Measurements from ENCODE around the gene CYTIP.

CYTIP gene

GRCh38 chr2:157438863-157439823 is 4.7 kb downstream of the CYTIP start:
- no peaks in the 10 kb centered on the region for H3K9me3 ChIP-seq (ENCODE audit: severe bottlenecking)
- no peak for TF ChIP-seq CTCF (IDR thresholded peaks at IDR 0.05; ENCODE audit: low read depth, low read length)
- DNase-seq = no peak
- H3K4me3 ChIP-seq (ENCODE audit: low read depth, low read length) = no peak overlapping the region
- H3K27ac ChIP-seq = no peak overlapping the region
- no peaks in the 10 kb centered on the region for H3K36me3 ChIP-seq
- H3K27me3 ChIP-seq (ENCODE audit: insufficient read depth, low read depth, severe bottlenecking) = no peaks in the 10 kb centered on the region

GRCh38 chr2:157433394-157433793 is 10.5 kb downstream of the CYTIP start:
- no peaks in the 10 kb centered on the region for H3K27me3 ChIP-seq (ENCODE audit: insufficient read depth, low read depth, severe bottlenecking)
- DNase-seq = no peak
- no peak overlapping the region for H3K27ac ChIP-seq
- no peaks in the 10 kb centered on the region for H3K9me3 ChIP-seq (ENCODE audit: severe bottlenecking)
- no peak for TF ChIP-seq CTCF (IDR thresholded peaks at IDR 0.05; ENCODE audit: low read depth, low read length)
- no peaks in the 10 kb centered on the region for H3K36me3 ChIP-seq
- H3K4me3 ChIP-seq (ENCODE audit: low read depth, low read length) = no peak overlapping the region

GRCh38 chr2:157432475-157433106 is 11.3 kb downstream of the CYTIP start:
- no peak for DNase-seq
- Histone ChIP-seq H3K9me3 (ENCODE audit: severe bottlenecking) (no peaks in the 10 kb centered on the region), H3K27me3 (ENCODE audit: insufficient read depth, low read depth, severe bottlenecking) (no peaks in the 10 kb centered on the region), H3K36me3 (no peaks in the 10 kb centered on the region), H3K27ac (no peak overlapping the region), H3K4me3 (ENCODE audit: low read depth, low read length) (no peak overlapping the region)
- TF ChIP-seq CTCF (IDR thresholded peaks at IDR 0.05; ENCODE audit: low read depth, low read length) = no peak

- no peaks in the 10 kb centered on the region for H3K36me3 ChIP-seq
These were observed 12.7 kb downstream of the CYTIP start for GRCh38 chr2:157431176-157431575.

GRCh38 chr2:157428500-157429175 is 15.3 kb downstream of the CYTIP start:
- Histone ChIP-seq H3K36me3 (no peaks in the 10 kb centered on the region), H3K27ac (no peak overlapping the region), H3K4me3 (ENCODE audit: low read depth, low read length) (no peak overlapping the region), H3K27me3 (ENCODE audit: insufficient read depth, low read depth, severe bottlenecking) (no peaks in the 10 kb centered on the region), H3K9me3 (ENCODE audit: severe bottlenecking) (peaks cover 3% of the 10 kb centered on the region)
- TF ChIP-seq CTCF (IDR thresholded peaks at IDR 0.05; ENCODE audit: low read depth, low read length) = no peak
- DNase-seq = no peak

More at GRCh38 chr2:157431176-157431575, 12.7 kb downstream of the CYTIP start:
- no peak for DNase-seq
- Histone ChIP-seq H3K27ac (no peak overlapping the region), H3K4me3 (ENCODE audit: low read depth, low read length) (no peak overlapping the region), H3K9me3 (ENCODE audit: severe bottlenecking) (no peaks in the 10 kb centered on the region), H3K27me3 (ENCODE audit: insufficient read depth, low read depth, severe bottlenecking) (no peaks in the 10 kb centered on the region)
- no peak for TF ChIP-seq CTCF (IDR thresholded peaks at IDR 0.05; ENCODE audit: low read depth, low read length)

Measured in WERI-Rb-1 (cell line).